Activated CD4-positive, alpha-beta T cell treated with anti-CD3 and anti-CD28 coated beads, Interleukin-2, amount 50 U/mL, for 4 hours (primary cell): ENCODE data around the gene LOXL1.
A peak's percentile ranks its signal among the peaks of the same experiment; 100 is the strongest.
"Not testable (repeated sequence)": the region's sequence is repeated elsewhere in the genome, so short reads cannot be mapped to it uniquely, and the experiment has no call there.

Experiments used
- DNase-seq, 2 experiments: peaks; one replicate each; pipeline ENCODE4 v3.0.0-alpha.2; 2020

LOXL1 gene

DNA sequence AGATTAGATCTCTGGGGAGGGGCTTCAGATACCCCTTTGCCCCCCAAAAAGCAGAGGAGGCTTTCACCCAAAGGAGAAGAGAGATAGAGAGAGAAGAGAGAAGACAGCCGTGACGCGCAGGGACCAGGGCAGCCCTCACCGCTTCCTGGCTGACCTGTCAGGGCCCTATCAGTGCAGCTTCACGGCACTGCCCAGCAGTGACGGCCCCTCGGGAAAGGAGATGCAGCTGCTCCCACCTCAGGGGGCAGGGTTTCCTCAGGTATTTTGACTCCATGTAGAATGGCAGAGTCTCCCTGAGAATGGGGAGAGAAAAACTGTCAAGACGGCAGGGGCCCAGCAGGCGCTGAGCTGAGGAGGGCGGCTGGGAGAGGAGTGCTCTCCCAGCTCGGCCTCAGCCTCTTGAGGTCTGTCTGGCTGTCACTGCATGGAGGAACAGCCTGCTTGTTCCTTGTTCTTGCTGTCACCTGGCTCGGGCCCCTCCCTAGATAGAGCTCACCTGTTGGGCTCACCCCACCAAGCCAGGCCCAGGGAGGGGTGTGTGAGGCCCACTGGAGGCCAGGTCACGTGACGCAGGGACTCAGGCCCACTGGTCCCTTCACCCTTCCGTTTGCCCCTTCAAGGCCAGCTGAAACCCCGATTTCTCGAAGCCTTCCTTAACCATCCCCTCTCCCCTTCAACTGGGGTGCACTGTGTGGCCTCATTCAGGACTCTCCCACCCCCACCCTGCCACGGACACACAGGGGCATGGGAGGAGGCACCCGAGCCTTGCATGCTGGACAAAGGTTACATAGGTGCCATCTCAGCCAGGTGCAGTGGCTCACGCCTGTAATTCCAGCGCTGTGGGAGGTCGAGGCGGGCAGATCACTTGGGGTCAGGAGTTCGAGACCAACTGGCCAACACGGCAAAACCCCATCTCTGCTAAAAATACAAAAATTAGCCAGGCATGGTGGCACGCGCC is 28.2 kb downstream of the LOXL1 start:
- no peak for DNase-seq

DNA sequence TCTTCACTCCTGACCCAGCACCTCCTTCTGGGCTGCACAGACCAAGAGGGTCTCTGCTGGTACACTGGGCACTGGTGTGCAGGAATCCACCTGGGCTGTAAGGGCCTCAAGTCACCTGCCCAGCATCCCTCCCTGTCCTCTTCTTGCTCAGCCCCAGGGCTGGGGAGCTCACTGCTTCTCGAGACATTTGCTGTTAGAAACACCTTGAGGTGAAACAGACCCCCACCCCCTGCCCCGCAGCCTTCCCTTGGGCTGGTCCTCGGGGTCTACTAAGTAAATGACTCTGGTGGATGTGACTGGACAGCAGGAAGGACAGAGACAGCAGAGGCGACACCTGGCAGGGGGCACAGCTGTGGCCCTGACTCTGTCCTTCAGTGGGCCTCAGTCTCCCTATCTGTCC is 29.1 kb downstream of the LOXL1 start:
- no peak for DNase-seq

DNA sequence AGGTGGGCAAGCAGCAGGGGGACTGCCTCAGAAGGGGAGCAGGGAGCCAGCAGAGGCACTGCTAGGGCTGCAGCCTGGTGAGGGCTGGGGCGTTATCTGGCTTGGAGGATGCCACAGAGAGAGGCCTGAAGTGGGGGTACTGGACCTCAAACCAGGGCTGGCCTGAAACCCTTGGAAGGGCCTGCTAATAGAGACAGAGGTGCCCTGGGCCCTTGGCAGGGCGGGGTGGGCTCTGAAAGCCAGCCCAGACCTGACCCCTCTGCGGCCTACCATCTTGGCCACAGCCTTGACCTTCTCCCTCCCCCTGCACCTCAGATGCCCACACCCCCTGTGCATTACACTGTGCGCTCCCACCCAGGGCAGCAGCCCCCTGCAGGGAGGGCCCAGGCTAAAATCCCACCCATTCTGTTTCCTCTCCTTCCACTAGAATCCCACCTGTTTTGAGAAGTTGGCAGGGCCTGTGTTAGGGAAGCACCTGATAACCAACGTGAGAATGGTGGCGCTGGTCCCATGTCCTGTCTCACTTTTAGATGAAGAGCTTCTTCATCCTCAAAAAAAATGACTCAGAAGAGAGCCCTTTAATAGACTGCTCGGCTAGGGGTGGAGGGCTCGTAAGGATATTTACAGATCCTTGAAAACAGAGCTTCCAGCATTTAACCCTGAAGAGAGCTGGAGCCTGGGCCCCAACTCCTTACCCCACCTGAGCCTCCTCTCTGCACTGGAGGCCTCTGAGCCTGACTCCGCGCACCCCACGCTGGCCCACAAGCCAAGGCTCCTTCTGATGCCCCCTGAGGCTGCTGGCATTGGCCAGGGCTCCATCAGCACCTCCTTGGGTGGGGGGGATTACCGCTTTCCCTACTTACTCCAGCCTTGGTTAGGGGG is 29.8 kb downstream of the LOXL1 start:
- DNase-seq, result no peak

DNA sequence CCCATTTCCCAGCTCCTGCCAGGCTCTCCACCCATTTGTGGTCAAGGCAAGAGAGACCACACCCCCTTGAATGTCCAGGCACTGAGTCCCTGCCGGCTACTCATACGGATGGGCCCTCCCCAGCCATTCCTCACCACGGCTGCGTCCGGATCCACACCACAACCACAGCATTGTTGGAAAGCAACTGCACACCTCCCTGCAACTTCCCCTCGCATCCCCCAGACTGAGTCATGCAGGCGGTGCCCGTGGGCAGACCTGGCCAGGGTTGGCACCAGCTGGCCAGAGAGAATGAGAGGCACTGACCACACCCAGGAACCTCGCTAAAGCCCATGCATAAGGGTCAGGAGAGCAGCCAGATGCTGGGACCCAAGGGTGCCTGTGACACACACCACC is 30.5 kb downstream of the LOXL1 start:
- no peak for DNase-seq

DNA sequence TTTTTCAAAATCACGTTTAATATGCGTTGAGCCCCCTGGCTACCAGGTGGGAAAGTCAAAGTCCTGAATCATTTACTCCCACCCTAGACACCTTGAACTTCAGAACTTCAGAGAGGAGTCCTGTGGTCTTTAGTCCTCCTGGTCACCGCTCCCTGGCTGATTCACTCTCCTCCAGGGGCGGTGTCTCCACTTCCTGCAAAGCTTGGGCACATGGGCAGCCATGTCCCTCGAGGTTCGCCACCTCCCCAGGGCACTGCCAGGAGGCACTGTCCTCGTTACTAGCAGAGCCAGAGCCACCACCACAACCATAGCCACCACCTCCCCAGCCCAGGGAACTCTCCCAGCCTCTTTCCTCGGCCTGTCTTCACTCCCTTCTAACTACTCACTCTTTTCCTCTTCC is 31.0 kb downstream of the LOXL1 start:
- DNase-seq, result no peak

DNA sequence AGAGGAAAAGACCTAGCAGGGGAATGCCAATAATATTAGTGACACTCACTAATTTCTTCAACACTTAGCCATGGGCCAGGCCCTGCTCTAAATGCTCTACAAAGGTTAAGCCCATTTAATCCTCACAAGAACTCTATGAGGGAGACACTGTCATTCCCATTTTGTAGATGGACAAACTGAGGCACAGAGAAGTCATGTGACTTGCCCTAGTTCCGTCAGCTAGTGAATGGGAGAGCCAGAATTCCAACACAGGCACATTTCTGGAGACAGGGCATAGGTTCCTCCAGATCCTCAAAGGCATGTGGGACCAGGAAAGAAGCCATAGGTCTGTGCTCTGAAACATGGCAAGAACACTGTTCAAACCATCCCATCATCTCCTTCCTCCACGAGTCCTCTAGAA is 31.5 kb downstream of the LOXL1 start:
- no peak for DNase-seq

DNA sequence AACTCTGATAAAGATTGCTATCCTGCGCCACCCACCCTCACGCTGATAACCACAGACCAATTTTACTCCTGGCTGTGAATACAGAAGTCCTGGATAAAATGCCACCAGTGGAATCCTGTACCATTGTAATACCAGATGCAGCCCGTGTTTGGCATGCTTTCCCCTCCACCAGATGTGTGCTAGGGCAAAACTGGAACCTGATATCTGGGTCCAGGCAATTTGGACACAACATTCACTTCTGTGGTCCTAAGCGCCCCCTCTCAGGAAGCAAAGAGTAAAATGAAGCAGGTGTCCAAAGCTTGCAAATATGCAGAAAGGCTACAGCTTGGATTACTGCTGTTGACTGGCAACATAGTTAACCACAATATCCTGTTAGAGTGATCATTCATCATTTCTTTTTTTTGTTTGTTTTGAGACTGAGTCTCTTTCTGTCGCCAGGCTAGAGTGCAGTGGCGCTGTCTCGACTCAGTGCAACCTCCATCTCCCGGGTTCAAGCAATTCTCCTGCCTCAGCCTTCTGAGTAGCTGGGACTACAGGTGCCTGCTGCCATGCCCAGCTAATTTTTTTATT is 32.8 kb downstream of the LOXL1 start:
- no peak for DNase-seq

DNA sequence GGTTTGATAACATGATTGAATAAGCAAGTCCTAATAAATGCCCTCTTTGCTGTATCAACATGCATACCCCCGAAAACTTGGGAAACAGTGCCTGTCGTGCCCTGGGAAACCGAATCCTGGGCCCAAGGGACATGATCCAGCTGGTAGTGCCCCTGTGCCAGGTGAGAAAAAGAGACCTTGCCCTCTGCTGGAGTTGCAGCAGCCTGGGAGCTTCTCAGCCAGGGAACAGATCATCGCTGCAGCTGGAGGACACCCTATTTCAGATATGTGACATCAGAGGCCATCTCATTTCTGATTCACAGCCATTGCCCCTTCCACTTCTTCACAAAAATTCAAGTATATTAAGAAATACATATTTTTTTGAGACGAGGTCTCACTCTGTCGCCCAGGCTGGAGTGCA is 33.5 kb downstream of the LOXL1 start:
- no peak for DNase-seq

DNA sequence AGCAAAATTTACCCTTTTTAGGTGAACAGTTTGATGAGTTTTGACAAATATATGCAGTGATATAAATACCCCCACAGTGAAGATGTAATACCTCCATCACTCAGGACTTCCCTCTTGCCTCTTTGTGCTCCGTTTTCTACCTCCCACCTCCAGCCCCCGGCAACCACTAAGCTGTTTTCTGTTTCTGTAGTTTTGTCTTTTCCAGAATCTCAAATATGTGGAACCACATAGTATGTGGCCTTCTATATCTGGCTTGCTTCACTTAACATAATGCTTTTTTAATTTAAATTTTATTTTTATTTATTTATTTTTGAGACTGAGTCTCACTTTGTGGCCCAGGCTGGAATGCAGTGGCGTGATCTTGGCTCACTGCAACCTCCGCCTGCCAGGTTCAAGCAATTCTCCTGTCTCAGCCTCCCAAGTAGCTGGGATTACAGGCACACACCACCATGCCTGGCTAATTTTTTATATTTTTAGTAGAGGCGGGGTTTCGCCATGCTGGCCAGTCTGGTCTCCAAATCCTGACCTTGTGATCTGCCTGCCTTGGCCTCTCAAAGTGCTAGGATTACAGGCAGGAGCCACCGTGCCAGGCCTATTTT is 34.3 kb downstream of the LOXL1 start:
- not testable (repeated sequence) for DNase-seq

DNA sequence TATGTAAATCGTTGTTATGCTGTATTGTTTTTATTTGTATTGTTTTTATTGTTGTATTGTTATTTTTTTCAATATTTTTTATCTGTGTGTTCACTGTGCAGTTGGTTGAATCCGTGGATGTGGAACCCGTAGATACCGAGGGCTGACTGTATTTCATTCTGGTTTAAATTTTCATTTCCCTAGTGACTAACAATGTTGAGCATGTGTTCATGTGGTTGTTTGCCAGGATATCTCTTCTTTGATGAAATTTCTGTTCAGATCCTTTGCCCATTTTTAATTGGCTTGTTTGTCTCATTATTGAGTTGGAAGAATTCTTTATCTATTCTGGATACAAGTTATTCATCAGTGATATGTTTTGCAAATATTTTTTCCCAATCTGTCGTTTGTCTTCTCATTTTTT is 36.2 kb downstream of the LOXL1 start:
- no peak for DNase-seq

DNA sequence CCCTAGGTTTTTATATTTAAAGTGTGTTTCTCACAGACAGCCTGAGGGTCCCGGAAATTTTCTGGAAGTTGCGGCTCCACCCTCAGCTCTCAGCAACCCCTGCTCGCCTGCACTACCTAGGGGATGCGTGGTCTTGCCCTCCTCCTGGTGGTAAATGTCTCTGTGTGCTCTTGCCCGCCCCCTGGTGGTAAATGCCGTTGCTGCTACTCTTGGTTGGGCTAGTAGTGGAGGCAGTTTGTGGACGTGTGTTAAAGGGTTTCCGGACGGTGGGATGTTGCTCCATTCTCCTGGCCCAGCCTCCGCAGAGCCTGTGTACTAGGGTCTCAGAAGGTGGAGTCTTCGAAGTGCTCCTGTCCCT is 38.5 kb downstream of the LOXL1 start:
- DNase-seq, result peak; percentile 83 to 89

DNA sequence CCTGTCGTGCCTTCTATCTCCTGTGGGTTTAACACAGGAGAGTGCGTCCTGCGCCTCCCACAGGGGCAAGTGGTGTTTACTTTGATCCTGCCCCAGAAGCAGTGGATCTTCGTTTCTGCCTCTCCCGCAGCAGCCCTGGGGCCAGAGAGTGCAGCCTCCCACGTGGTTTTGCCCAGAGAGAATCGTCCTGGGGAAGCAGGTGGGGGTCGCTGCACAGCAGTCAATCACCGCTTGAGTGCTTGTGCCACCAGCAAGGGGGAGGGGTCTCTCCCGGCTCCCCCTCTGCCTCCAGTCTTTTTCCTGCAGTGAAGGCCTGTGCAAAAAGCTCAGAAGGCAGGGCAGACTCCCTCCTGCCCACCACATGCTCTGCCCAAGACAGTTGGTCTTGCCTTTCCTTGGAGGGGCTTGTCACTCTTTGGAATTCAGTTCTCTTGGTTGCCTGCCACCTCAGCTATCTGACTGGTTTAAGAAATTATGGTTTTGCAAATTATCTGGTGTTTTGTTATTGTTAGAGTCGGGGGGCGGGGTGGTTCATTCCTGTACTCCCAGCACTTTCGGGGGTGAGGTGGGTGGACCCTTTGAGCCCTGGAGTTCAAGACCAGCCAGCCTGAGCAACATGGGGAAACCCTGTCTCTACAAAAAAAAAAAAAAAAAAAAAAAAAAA is 39.0 kb downstream of the LOXL1 start:
- no peak for DNase-seq

DNA sequence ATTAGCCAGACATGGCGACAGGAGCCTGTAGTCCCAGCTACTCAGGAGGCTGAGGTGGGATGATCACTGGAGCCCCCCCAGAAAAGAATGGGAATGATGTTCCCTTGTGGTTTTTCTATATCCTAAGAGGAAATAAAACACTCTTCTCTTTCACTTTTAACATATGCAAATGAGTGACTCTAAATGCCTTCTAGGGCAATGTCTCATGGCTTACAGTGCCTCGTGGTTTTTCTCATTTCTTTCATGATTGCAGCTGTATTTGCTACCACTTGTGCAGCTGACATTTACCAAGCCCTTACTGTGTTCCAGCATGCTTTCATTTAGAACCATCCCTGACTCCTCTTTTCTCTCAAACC is 39.5 kb downstream of the LOXL1 start:
- no peak for DNase-seq

DNA sequence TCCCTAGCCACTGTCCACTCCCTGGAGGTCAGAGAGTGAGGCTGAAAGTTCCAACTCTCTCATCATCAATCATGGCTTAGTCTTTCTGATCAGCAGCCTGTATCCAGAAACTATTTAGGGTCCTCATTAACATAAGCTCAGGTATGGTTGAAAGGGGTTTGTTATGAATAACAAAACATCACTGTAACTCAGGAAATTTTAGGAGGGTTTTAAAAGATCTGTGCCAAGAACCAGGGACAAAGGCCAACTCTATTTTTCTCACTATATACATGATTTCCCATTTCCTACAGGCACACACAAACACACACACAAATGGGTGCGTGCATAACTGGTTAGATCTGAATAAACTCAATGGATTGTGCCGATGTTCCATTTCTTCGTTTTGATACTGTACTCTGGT is 42.2 kb downstream of the LOXL1 start:
- no peak for DNase-seq

DNA sequence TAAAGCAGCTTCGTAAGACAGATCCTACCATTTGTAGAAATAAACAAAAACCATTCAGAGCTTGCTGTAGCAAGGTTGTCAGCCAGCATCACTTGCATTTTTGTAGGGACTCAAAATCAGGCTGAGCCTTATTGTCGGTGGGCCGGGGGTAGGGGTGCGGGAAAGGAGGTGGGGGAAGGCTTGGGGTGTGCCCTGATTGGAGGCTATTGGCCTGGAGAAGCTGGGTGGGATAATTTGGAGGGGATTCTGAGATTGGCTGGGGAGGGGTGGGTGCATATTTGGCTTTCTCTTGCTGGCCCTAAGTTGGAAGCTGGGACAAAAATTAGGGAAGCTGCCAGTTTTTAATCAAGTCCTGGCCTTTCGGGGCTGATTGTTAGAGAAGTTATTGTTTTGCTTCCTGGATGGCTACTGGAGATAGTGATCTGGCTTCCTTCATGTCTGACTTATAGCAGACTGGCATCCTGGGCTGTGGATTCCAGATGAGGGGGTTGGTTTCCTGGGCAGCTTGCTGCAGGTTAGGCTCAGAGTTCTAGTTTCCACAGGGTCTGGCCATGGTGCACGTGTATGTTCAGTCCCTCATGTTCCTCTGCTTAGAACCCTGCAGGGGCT is 43.0 kb downstream of the LOXL1 start:
- DNase-seq, result no peak

DNA sequence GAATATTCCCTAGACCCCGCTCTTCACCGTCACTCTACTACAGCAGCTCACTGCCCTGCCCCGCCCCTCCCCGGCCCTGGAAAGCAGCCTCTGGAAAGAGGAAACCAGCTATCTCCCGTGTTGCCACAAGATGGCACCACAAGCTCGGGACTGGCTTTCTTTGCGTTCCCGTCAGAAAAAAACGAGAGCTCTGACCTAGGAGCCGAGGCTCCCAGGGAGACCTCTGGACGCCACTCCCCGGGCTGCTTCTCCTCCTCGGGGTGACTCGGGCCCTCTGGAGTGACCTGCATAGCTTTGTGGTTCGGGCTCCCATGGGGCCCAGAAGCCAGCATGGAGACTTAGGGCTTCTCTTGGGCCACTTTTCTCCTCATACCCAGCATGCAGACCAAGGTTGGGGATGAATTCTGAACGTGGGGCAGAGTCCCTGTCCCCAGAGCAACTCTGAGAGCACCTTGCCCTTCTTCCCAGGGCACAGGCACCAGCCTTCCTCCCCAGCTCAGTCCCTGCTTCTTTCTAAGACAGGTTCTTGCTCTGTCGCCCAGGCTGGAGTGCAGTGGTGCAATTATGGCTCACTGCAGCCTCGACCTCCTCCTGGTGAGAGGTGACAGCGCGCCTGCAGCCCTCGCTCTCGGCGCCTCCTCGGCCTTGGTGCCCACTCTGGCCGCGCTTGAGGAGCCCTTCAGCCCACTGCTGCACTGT is 46.9 kb downstream of the LOXL1 start:
- DNase-seq, result peak; percentile 75

DNA sequence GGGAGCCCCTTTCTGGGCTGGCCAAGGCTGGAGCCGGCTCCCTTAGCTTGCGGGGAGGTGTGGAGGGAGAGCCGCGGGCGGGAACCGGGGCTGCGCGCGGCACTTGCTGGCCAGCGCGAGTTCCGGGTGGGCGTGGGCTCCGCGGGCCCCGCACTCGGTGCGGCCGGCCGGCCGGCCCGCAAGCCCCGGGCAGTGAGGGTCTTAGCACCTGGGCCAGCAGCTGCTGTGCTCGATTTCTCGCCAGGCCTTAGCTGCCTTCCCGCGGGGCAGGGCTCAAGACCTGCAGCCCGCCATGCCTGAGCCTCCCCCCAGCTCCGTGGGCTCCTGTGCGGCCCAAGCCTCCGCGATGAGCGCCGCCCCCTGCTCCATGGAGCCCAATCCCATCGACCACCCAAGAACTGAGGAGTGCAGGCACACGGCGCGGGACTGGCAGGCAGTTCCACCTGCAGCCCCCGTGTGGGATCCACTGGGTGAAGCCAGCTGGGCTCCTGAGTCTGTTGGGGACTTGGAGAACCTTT is 47.5 kb downstream of the LOXL1 start:
- DNase-seq, result not testable (repeated sequence)

DNA sequence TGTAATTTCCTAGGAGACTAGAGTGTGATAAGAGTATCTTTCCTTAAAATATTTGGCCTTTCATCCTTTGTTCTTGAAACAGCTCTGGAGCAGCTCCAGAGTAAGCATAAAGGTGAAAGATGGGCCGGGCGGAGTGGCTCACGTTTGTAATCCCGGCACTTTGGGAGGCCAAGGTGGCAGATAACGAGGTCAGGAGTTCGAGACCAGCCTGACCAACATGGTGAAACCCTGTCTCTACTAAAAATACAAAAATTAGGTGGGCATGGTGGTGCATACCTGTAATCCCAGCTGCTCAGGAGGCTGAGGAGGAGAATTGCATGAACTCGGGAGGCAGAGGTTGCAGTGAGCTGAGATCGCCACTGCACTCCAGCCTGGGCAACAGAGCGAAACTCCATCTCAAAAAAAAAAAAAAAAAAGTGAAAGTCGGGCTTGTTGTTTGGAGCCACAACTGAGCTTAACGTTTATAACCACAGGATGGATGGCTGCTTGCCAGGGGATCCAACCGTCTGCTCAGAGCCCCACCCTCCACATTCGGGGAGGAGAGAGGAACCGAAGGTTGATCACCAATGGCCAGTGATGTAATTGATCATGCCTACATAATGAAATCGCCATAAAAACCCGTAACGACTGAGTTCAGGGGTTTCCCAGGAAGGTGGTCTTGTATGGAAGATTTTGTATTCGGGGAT is 49.3 kb downstream of the LOXL1 start:
- DNase-seq, result not testable (repeated sequence)

DNA sequence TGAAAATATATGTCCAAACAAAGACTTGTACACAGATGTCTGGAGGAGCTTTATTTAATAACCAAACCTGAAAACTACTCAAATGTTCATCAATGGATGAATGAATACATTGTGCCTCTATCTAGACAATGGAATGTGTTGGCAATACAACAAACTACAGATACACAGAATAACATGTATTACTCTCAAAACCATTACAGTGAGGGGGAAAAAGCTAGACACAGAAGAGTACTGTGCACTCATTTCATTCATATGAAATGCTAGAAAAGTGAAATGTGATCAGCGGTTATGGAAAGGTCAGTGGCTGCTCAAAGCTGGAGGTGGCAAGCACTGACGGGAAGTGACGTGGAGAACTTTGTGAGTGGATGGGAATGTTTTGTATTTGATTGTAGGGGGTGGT is 52.6 kb downstream of the LOXL1 start:
- no peak for DNase-seq

DNA sequence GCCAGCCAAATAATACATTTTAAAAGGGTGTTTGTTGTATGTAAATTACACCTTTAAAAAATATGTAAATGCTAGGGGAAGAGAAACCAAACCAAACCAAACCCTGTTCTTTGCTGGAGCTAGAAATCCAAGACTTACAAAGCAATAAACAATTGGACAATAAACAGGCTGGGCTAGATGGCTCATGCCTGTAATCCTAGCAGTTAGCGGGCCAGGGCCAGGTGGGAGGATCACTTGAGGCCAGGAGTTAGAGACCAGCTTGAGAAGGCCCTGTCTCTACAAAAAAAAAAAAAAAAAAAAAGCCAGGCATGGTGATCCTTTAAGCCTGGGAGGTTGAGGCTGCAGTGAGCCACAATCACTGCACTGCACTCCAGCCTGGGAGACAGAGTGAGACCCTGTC is 53.4 kb downstream of the LOXL1 start:
- no peak for DNase-seq

DNA sequence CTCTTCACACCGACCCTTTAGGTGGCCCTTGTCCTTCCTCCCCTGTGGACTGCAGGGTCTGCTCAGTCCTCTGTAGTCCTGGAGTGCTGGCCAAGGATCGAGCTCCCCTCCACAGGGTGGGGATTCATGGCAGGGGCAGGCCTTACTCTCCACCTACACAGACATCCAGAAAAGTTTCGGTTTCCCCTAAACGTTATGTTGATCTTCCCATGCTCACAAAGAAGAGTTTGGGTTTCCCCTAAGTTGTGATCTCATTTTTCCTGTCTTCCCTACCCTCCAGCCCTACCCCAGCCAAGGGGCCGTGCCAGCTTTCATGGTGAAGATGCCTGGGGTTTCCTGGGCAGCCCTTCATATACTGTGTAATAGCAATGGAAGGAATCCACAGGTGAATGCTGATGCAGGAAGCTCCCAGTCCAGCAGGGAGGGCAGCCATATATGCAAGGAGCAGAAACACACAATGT is 55.5 kb downstream of the LOXL1 start:
- DNase-seq, result peak in 1 of 2 experiments; percentile 23
